ENCODE measurements around the gene PARD3.

Gene PARD3

GRCh38 chr10:34405611-34406462, 409.3 kb downstream of the PARD3 start:
- TF ChIP-seq, protein P1, sequence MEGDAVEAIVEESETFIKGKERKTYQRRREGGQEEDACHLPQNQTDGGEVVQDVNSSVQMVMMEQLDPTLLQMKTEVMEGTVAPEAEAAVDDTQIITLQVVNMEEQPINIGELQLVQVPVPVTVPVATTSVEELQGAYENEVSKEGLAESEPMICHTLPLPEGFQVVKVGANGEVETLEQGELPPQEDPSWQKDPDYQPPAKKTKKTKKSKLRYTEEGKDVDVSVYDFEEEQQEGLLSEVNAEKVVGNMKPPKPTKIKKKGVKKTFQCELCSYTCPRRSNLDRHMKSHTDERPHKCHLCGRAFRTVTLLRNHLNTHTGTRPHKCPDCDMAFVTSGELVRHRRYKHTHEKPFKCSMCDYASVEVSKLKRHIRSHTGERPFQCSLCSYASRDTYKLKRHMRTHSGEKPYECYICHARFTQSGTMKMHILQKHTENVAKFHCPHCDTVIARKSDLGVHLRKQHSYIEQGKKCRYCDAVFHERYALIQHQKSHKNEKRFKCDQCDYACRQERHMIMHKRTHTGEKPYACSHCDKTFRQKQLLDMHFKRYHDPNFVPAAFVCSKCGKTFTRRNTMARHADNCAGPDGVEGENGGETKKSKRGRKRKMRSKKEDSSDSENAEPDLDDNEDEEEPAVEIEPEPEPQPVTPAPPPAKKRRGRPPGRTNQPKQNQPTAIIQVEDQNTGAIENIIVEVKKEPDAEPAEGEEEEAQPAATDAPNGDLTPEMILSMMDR (IDR thresholded peaks at IDR 0.05; ENCODE audit: insufficient read depth, low read length, poor library complexity, severe bottlenecking), result no peak
- no peak overlapping the region for H3K4me3 ChIP-seq (replicated peaks; ENCODE audit: low read depth, low read length)
- no peaks in the 10 kb centered on the region for H3K27me3 ChIP-seq (replicated peaks; ENCODE audit: control insufficient read depth, insufficient read depth, low read length)
- no peaks in the 10 kb centered on the region for H3K36me3 ChIP-seq (ENCODE audit: control insufficient read depth, insufficient read depth, low read length)
- DNase-seq (ENCODE audit: extremely low read depth, insufficient read length), result no peak

- TF ChIP-seq, protein P1 (IDR thresholded peaks at IDR 0.05; ENCODE audit: insufficient read depth, low read length, poor library complexity, severe bottlenecking), result no peak
- no peaks in the 10 kb centered on the region for H3K27me3 ChIP-seq (replicated peaks; ENCODE audit: control insufficient read depth, insufficient read depth, low read length)
These were observed 411.6 kb downstream of the PARD3 start for GRCh38 chr10:34403512-34403911.

DNA sequence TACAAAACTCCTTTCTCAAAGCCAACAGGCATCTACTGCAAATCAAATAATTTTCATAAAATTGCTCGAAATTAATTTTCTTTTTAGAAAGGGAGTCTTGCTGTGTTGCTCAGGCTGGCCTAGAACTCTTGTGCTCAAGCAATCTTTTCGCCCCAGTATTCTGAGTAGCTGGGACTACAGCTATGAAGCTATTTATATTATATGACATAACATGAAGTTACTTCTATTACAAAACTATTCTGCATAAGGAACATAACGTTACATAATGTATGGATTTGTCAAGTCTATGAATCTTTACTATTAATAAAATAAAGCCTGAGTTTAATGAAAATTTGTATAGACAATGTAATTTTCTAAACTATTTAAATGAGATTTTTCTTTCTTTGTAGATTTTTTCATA, 415.0 kb downstream of the PARD3 start:
- H3K27me3 ChIP-seq (replicated peaks; ENCODE audit: control insufficient read depth, insufficient read depth, low read length), result no peaks in the 10 kb centered on the region
- TF ChIP-seq, protein P1 (IDR thresholded peaks at IDR 0.05; ENCODE audit: insufficient read depth, low read length, poor library complexity, severe bottlenecking), result no peak
- no peaks in the 10 kb centered on the region for H3K36me3 ChIP-seq (ENCODE audit: control insufficient read depth, insufficient read depth, low read length)
- no peak for DNase-seq (ENCODE audit: extremely low read depth, insufficient read length)
- no peak overlapping the region for H3K4me3 ChIP-seq (replicated peaks; ENCODE audit: low read depth, low read length)

More at GRCh38 chr10:34403512-34403911, 411.6 kb downstream of the PARD3 start:
- Histone ChIP-seq H3K36me3 (ENCODE audit: control insufficient read depth, insufficient read depth, low read length) (no peaks in the 10 kb centered on the region), H3K4me3 (replicated peaks; ENCODE audit: low read depth, low read length) (no peak overlapping the region)
- no peak for DNase-seq (ENCODE audit: extremely low read depth, insufficient read length)

- Histone ChIP-seq H3K27me3 (replicated peaks; ENCODE audit: control insufficient read depth, insufficient read depth, low read length) (no peaks in the 10 kb centered on the region), H3K4me3 (replicated peaks; ENCODE audit: low read depth, low read length) (no peak overlapping the region), H3K36me3 (ENCODE audit: control insufficient read depth, insufficient read depth, low read length) (no peaks in the 10 kb centered on the region)
- no peak for DNase-seq (ENCODE audit: extremely low read depth, insufficient read length)
- TF ChIP-seq, protein P1 (IDR thresholded peaks at IDR 0.05; ENCODE audit: insufficient read depth, low read length, poor library complexity, severe bottlenecking), result no peak
These were observed 416.1 kb downstream of the PARD3 start for GRCh38 chr10:34399013-34399412.

- DNase-seq (ENCODE audit: extremely low read depth, insufficient read length), result no peak
- Histone ChIP-seq H3K36me3 (ENCODE audit: control insufficient read depth, insufficient read depth, low read length) (no peaks in the 10 kb centered on the region), H3K27me3 (replicated peaks; ENCODE audit: control insufficient read depth, insufficient read depth, low read length) (no peaks in the 10 kb centered on the region), H3K4me3 (replicated peaks; ENCODE audit: low read depth, low read length) (no peak overlapping the region)
- TF ChIP-seq, protein P1 (IDR thresholded peaks at IDR 0.05; ENCODE audit: insufficient read depth, low read length, poor library complexity, severe bottlenecking), result no peak
These were observed 417.8 kb downstream of the PARD3 start for GRCh38 chr10:34397324-34397723.

Data from GM06990 (cell line).